Activated CD4-positive, alpha-beta memory T cell treated with anti-CD3 and anti-CD28 coated beads, Interleukin-2, amount 10 ng/mL, durations not matched to agents 7 days and 5 days (primary cell): ENCODE measurements around the gene MEGF6. TPM values are rescaled to one million over a fixed set of nuclear protein-coding genes. Genes with fewer than 3 reads are reported as not detected.
"Not testable (repeated sequence)": the region's sequence is repeated elsewhere in the genome, so short reads cannot be mapped to it uniquely, and the experiment has no call there.

Source experiments
- CTCF ChIA-PET: fragments of 350-600 bp; sonication (Branson Sonifier 250); formaldehyde crosslinking; loops from one replicate; lab custom pipeline; 2021; ENCODE audit warnings: antibody characterized with exemption, inconsistent platforms; lab: Charles Lee
- POLR2A ChIA-PET: fragments of 350-600 bp; sonication (Branson Sonifier 250); formaldehyde crosslinking; loops from one replicate; lab custom pipeline; 2021; ENCODE audit warnings: antibody characterized with exemption; lab: Charles Lee
- DNase-seq: peaks from one replicate; pipeline ENCODE4 v3.0.0-alpha.2; 2020
- H3K27ac Mint-ChIP-seq: one replicate; pipeline ENCODE4 v1.8.0; 2021; ENCODE audit warnings: mild to moderate bottlenecking, mixed read lengths
- H3K27me3 Mint-ChIP-seq: one replicate; pipeline ENCODE4 v1.8.0; 2021; ENCODE audit warnings: mixed read lengths
- H3K36me3 Mint-ChIP-seq: one replicate; pipeline ENCODE4 v1.8.0; 2021; ENCODE audit warnings: low read depth, mixed read lengths
- H3K4me1 Mint-ChIP-seq: one replicate; pipeline ENCODE4 v1.8.0; 2021; ENCODE audit warnings: mixed read lengths
- H3K4me3 Mint-ChIP-seq: one replicate; pipeline ENCODE4 v1.8.0; 2021; ENCODE audit warnings: mild to moderate bottlenecking, mixed read lengths
- H3K9me3 Mint-ChIP-seq: one replicate; pipeline ENCODE4 v1.8.0; 2021; ENCODE audit warnings: mixed read lengths
- total RNA-seq, 2 experiments: library from RNA; stranded (reverse); gene quantifications; one replicate each; pipeline ENCODE4 v1.2.3, GENCODE V29; 2021

The MEGF6 gene
- total RNA-seq, 2 experiments from 2014 or later, result 15.6 to 20.2 TPM

- ChIA-PET POLR2A (no interaction called here), CTCF (no interaction called here)
- no peak overlapping the region for H3K4me3 Mint-ChIP-seq
- no peak for DNase-seq
- no peaks in the 10 kb centered on the region for H3K9me3 Mint-ChIP-seq
- no peaks in the 10 kb centered on the region for H3K36me3 Mint-ChIP-seq
- no peaks in the 10 kb centered on the region for H3K4me1 Mint-ChIP-seq
- H3K27me3 Mint-ChIP-seq, result no peaks in the 10 kb centered on the region
- H3K27ac Mint-ChIP-seq, result no peak overlapping the region
Observed at GRCh38 chr1:3586986-3587759, 24.1 kb downstream of the MEGF6 start.

- CTCF ChIA-PET, result no interaction called here
- no peak for DNase-seq
- H3K4me1 Mint-ChIP-seq, result no peaks in the 10 kb centered on the region
- no peak overlapping the region for H3K27ac Mint-ChIP-seq
- POLR2A ChIA-PET, result no interaction called here
- no peaks in the 10 kb centered on the region for H3K9me3 Mint-ChIP-seq
- no peaks in the 10 kb centered on the region for H3K36me3 Mint-ChIP-seq
- no peaks in the 10 kb centered on the region for H3K27me3 Mint-ChIP-seq
- no peak overlapping the region for H3K4me3 Mint-ChIP-seq
Observed at GRCh38 chr1:3585940-3586568, 25.3 kb downstream of the MEGF6 start.

- H3K4me1 Mint-ChIP-seq, H3K9me3 Mint-ChIP-seq, H3K36me3 Mint-ChIP-seq, POLR2A ChIA-PET, DNase-seq, CTCF ChIA-PET, H3K27me3 Mint-ChIP-seq, H3K4me3 Mint-ChIP-seq, H3K27ac Mint-ChIP-seq: not testable (repeated sequence)
Observed at GRCh38 chr1:3585353-3585868, 25.9 kb downstream of the MEGF6 start.

GRCh38 chr1:3584915-3585314 is 26.4 kb downstream of the MEGF6 start:
- Mint-ChIP-seq H3K9me3 (no peaks in the 10 kb centered on the region), H3K36me3 (no peaks in the 10 kb centered on the region), H3K4me3 (no peak overlapping the region), H3K27me3 (no peaks in the 10 kb centered on the region), H3K27ac (no peak overlapping the region), H3K4me1 (no peaks in the 10 kb centered on the region)
- ChIA-PET CTCF (no interaction called here), POLR2A (no interaction called here)
- DNase-seq, result no peak

GRCh38 chr1:3583751-3584150 is 27.6 kb downstream of the MEGF6 start:
- POLR2A ChIA-PET, H3K36me3 Mint-ChIP-seq, H3K27me3 Mint-ChIP-seq, CTCF ChIA-PET, H3K4me3 Mint-ChIP-seq, H3K4me1 Mint-ChIP-seq, H3K27ac Mint-ChIP-seq, H3K9me3 Mint-ChIP-seq, DNase-seq: not testable (repeated sequence)

- Mint-ChIP-seq H3K4me3 (no peak overlapping the region), H3K9me3 (no peaks in the 10 kb centered on the region), H3K4me1 (no peaks in the 10 kb centered on the region), H3K27me3 (no peaks in the 10 kb centered on the region), H3K27ac (no peak overlapping the region), H3K36me3 (no peaks in the 10 kb centered on the region)
- DNase-seq, result no peak
- ChIA-PET POLR2A (no interaction called here), CTCF (no interaction called here)
Observed at GRCh38 chr1:3581296-3582036, 29.8 kb downstream of the MEGF6 start.

GRCh38 chr1:3580231-3580630 is 31.1 kb downstream of the MEGF6 start:
- H3K36me3 Mint-ChIP-seq, result no peaks in the 10 kb centered on the region
- no peak overlapping the region for H3K27ac Mint-ChIP-seq
- no peaks in the 10 kb centered on the region for H3K4me1 Mint-ChIP-seq
- no peaks in the 10 kb centered on the region for H3K27me3 Mint-ChIP-seq
- ChIA-PET CTCF (no interaction called here), POLR2A (no interaction called here)
- no peak overlapping the region for H3K4me3 Mint-ChIP-seq
- no peaks in the 10 kb centered on the region for H3K9me3 Mint-ChIP-seq
- DNase-seq, result no peak

GRCh38 chr1:3579626-3580025 is 31.7 kb downstream of the MEGF6 start:
- Mint-ChIP-seq H3K36me3 (no peaks in the 10 kb centered on the region), H3K4me3 (no peak overlapping the region), H3K27ac (no peak overlapping the region), H3K4me1 (no peaks in the 10 kb centered on the region), H3K9me3 (no peaks in the 10 kb centered on the region), H3K27me3 (no peaks in the 10 kb centered on the region)
- no peak for DNase-seq
- POLR2A ChIA-PET, result no interaction called here
- CTCF ChIA-PET, result no interaction called here

GRCh38 chr1:3578906-3579305 is 32.4 kb downstream of the MEGF6 start:
- no peak for DNase-seq
- CTCF ChIA-PET, result no interaction called here
- POLR2A ChIA-PET, result interaction anchor here (0.6 kb wide), 1 partner anchor 25 kb away, joined by 3 read pairs; no protein-coding TSS in a partner anchor
- Mint-ChIP-seq H3K27ac (no peak overlapping the region), H3K4me3 (no peak overlapping the region), H3K4me1 (no peaks in the 10 kb centered on the region), H3K36me3 (no peaks in the 10 kb centered on the region), H3K9me3 (no peaks in the 10 kb centered on the region), H3K27me3 (no peaks in the 10 kb centered on the region)

GRCh38 chr1:3578433-3578805 is 32.9 kb downstream of the MEGF6 start:
- ChIA-PET CTCF (no interaction called here), POLR2A (interaction anchor here (0.6 kb wide), 1 partner anchor 26 kb away, joined by 3 read pairs; no protein-coding TSS in a partner anchor)
- no peaks in the 10 kb centered on the region for H3K4me1 Mint-ChIP-seq
- DNase-seq, result no peak
- H3K27me3 Mint-ChIP-seq, result no peaks in the 10 kb centered on the region
- H3K9me3 Mint-ChIP-seq, result no peaks in the 10 kb centered on the region
- no peak overlapping the region for H3K27ac Mint-ChIP-seq
- H3K4me3 Mint-ChIP-seq, result no peak overlapping the region
- no peaks in the 10 kb centered on the region for H3K36me3 Mint-ChIP-seq

GRCh38 chr1:3577711-3578432 is 33.4 kb downstream of the MEGF6 start:
- Mint-ChIP-seq H3K27me3 (no peaks in the 10 kb centered on the region), H3K4me3 (no peak overlapping the region), H3K27ac (no peak overlapping the region), H3K4me1 (no peaks in the 10 kb centered on the region), H3K36me3 (no peaks in the 10 kb centered on the region), H3K9me3 (no peaks in the 10 kb centered on the region)
- POLR2A ChIA-PET, result no interaction called here
- no peak for DNase-seq
- CTCF ChIA-PET, result no interaction called here

- ChIA-PET CTCF (no interaction called here), POLR2A (no interaction called here)
- H3K4me1 Mint-ChIP-seq, result no peaks in the 10 kb centered on the region
- H3K36me3 Mint-ChIP-seq, result no peaks in the 10 kb centered on the region
- DNase-seq, result no peak
- H3K9me3 Mint-ChIP-seq, result no peaks in the 10 kb centered on the region
- no peaks in the 10 kb centered on the region for H3K27me3 Mint-ChIP-seq
- no peak overlapping the region for H3K27ac Mint-ChIP-seq
- H3K4me3 Mint-ChIP-seq, result no peak overlapping the region
Observed at GRCh38 chr1:3577300-3577699, 34.0 kb downstream of the MEGF6 start.

- Mint-ChIP-seq H3K36me3 (no peaks in the 10 kb centered on the region), H3K27me3 (no peaks in the 10 kb centered on the region), H3K4me3 (no peak overlapping the region), H3K4me1 (no peaks in the 10 kb centered on the region), H3K9me3 (no peaks in the 10 kb centered on the region), H3K27ac (no peak overlapping the region)
- no peak for DNase-seq
- ChIA-PET CTCF (no interaction called here), POLR2A (no interaction called here)
Observed at GRCh38 chr1:3575993-3576392, 35.3 kb downstream of the MEGF6 start.
